Liver (tissue), 3 donors: ENCODE results near the gene FA2H.

Experiments used
- JUND ChIP-seq, 2 donors: IDR thresholded peaks; 2 replicates each; pipeline ENCODE4 v1.6.1; 2016; ENCODE audit warnings: antibody characterized with exemption in 2 of 2
- NR2F2 ChIP-seq: IDR thresholded peaks from 2 replicates; pipeline ENCODE4 v1.6.1; 2016; ENCODE audit warnings: antibody characterized with exemption
- TF ChIP-seq, protein P1 (sequence below): fragments of 150-350 bp; IDR thresholded peaks from 2 replicates; pipeline ENCODE4 v1.5.1; 2017; ENCODE audit warnings: improper control_type of control experiment, low read depth, low read length; ENCODE audit not compliant: missing input control
- TF ChIP-seq, protein P2 (sequence below): IDR thresholded peaks from 2 replicates; pipeline ENCODE4 v1.6.1; 2016; ENCODE audit warnings: antibody characterized with exemption
- donor health status: healthy.
- donor health status: healthy.

DNA sequence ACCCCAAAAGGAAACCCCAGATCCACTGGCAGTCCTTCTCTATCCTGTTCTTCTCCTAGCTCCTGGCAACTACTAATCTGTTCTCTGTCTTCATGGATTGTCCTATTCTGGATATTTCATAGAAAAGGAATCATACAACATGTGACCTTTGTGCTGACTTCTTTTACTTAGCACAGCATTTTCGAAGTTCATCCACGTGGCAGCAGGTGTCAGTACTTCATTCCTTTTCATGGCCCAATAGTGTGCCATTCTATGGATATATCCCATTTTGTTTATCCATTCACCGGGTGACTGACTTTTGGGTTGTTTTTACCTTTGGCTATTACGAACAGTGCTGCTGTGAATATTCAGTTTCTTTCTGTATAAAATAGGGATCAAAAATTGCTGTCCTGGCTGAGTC is 10.4 kb upstream of the FA2H start:
- TF ChIP-seq JUND (IDR thresholded peaks at IDR 0.05) (no peak), NR2F2 (no peak)
- TF ChIP-seq, protein P1, sequence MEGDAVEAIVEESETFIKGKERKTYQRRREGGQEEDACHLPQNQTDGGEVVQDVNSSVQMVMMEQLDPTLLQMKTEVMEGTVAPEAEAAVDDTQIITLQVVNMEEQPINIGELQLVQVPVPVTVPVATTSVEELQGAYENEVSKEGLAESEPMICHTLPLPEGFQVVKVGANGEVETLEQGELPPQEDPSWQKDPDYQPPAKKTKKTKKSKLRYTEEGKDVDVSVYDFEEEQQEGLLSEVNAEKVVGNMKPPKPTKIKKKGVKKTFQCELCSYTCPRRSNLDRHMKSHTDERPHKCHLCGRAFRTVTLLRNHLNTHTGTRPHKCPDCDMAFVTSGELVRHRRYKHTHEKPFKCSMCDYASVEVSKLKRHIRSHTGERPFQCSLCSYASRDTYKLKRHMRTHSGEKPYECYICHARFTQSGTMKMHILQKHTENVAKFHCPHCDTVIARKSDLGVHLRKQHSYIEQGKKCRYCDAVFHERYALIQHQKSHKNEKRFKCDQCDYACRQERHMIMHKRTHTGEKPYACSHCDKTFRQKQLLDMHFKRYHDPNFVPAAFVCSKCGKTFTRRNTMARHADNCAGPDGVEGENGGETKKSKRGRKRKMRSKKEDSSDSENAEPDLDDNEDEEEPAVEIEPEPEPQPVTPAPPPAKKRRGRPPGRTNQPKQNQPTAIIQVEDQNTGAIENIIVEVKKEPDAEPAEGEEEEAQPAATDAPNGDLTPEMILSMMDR = no peak
- TF ChIP-seq, protein P2, sequence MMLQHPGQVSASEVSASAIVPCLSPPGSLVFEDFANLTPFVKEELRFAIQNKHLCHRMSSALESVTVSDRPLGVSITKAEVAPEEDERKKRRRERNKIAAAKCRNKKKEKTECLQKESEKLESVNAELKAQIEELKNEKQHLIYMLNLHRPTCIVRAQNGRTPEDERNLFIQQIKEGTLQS = no peak
